Measurements from ENCODE around the gene ZNF750.

The ZNF750 gene

GRCh38 chr17:82807562-82807961 is 32.3 kb downstream of the ZNF750 start:
- TF ChIP-seq EZH2phosphoT487 (IDR thresholded peaks at IDR 0.05; ENCODE audit: low read depth) (no peak), CTCF (IDR thresholded peaks at IDR 0.05; ENCODE audit: low read depth, low read length) (no peak)
- H3K4me3 ChIP-seq (ENCODE audit: low read length): no peak overlapping the region
- peaks cover 13% of the 10 kb centered on the region for H3K36me3 ChIP-seq (replicated peaks; ENCODE audit: low read depth, low read length)

DNA sequence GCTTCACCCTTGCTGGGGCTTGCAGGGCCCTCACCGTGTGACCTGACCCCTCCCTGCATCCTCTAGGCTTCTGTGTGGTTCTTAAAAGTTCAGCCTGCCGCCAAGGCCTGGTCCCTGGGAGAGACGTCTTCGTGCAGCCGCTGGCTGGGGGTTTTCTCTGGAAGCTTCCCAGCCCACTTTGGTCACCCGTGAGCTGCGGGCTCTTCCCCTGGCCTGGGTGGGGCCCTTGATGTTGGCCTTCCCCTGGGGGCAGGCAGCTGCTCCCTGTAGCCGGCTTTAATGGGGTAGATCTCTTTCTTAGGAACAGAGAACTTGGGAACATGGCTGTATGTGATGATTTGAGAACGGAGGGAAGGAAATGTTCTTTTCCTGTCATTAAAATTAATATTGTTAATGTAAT is 32.7 kb downstream of the ZNF750 start:
- Histone ChIP-seq H3K4me1 (ENCODE audit: low read length) (no peaks in the 10 kb centered on the region), H3K9ac (ENCODE audit: low read length) (no peak overlapping the region), H3K4me2 (ENCODE audit: low read length) (no peak overlapping the region), H3K27ac (ENCODE audit: low read length) (no peak overlapping the region), H2AFZ (ENCODE audit: low read depth, low read length) (no peak overlapping the region), H3K27me3 (ENCODE audit: low read depth, low read length) (no peaks in the 10 kb centered on the region), H3K9me3 (ENCODE audit: insufficient read depth, low read length) (no peaks in the 10 kb centered on the region), H3K36me3 (replicated peaks; ENCODE audit: low read depth, low read length) (peaks cover 13% of the 10 kb centered on the region), H3K79me2 (ENCODE audit: low read length) (peaks cover 13% of the 10 kb centered on the region; the same call in 1 of the 2 replicates), H4K20me1 (ENCODE audit: insufficient read depth, low read length) (peaks cover 13% of the 10 kb centered on the region), H3K4me3 (ENCODE audit: low read length) (no peak overlapping the region)
- TF ChIP-seq EZH2phosphoT487 (IDR thresholded peaks at IDR 0.05; ENCODE audit: low read depth) (no peak), CTCF (IDR thresholded peaks at IDR 0.05; ENCODE audit: low read depth, low read length) (no peak)

More at GRCh38 chr17:82807562-82807961, 32.3 kb downstream of the ZNF750 start:
- Histone ChIP-seq H3K27ac (ENCODE audit: low read length) (no peak overlapping the region), H3K27me3 (ENCODE audit: low read depth, low read length) (no peaks in the 10 kb centered on the region), H3K4me1 (ENCODE audit: low read length) (no peaks in the 10 kb centered on the region), H3K9ac (ENCODE audit: low read length) (no peak overlapping the region), H3K79me2 (ENCODE audit: low read length) (peaks cover 10% of the 10 kb centered on the region; the same call in 1 of the 2 replicates), H2AFZ (ENCODE audit: low read depth, low read length) (no peak overlapping the region), H3K4me2 (ENCODE audit: low read length) (no peak overlapping the region), H3K9me3 (ENCODE audit: insufficient read depth, low read length) (no peaks in the 10 kb centered on the region), H4K20me1 (ENCODE audit: insufficient read depth, low read length) (peaks cover 9% of the 10 kb centered on the region)

GRCh38 chr17:82806645-82807044 is 33.2 kb downstream of the ZNF750 start:
- H3K27ac ChIP-seq (ENCODE audit: low read length): no peak overlapping the region
- no peaks in the 10 kb centered on the region for H3K4me1 ChIP-seq (ENCODE audit: low read length)
- H4K20me1 ChIP-seq (ENCODE audit: insufficient read depth, low read length): peaks cover 15% of the 10 kb centered on the region
- H3K36me3 ChIP-seq (replicated peaks; ENCODE audit: low read depth, low read length): peaks cover 13% of the 10 kb centered on the region
- TF ChIP-seq EZH2phosphoT487 (IDR thresholded peaks at IDR 0.05; ENCODE audit: low read depth) (no peak), CTCF (IDR thresholded peaks at IDR 0.05; ENCODE audit: low read depth, low read length) (no peak)
- peaks cover 18% of the 10 kb centered on the region; the same call in 1 of the 2 replicates for H3K79me2 ChIP-seq (ENCODE audit: low read length)
- H3K4me3 ChIP-seq (ENCODE audit: low read length): no peak overlapping the region
- H3K9me3 ChIP-seq (ENCODE audit: insufficient read depth, low read length): no peaks in the 10 kb centered on the region
- no peak overlapping the region for H3K9ac ChIP-seq (ENCODE audit: low read length)
- no peak overlapping the region for H3K4me2 ChIP-seq (ENCODE audit: low read length)
- H3K27me3 ChIP-seq (ENCODE audit: low read depth, low read length): no peaks in the 10 kb centered on the region
- no peak overlapping the region for H2AFZ ChIP-seq (ENCODE audit: low read depth, low read length)

- H4K20me1 ChIP-seq (ENCODE audit: insufficient read depth, low read length): peaks cover 15% of the 10 kb centered on the region
- no peak overlapping the region for H3K9ac ChIP-seq (ENCODE audit: low read length)
- no peak for TF ChIP-seq CTCF (IDR thresholded peaks at IDR 0.05; ENCODE audit: low read depth, low read length)
- no peak for TF ChIP-seq EZH2phosphoT487 (IDR thresholded peaks at IDR 0.05; ENCODE audit: low read depth)
- no peak overlapping the region for H3K4me2 ChIP-seq (ENCODE audit: low read length)
- H2AFZ ChIP-seq (ENCODE audit: low read depth, low read length): no peak overlapping the region
- H3K79me2 ChIP-seq (ENCODE audit: low read length): peaks cover 18% of the 10 kb centered on the region; the same call in 1 of the 2 replicates
- no peak overlapping the region for H3K27ac ChIP-seq (ENCODE audit: low read length)
- no peaks in the 10 kb centered on the region for H3K4me1 ChIP-seq (ENCODE audit: low read length)
- H3K4me3 ChIP-seq (ENCODE audit: low read length): no peak overlapping the region
- no peaks in the 10 kb centered on the region for H3K9me3 ChIP-seq (ENCODE audit: insufficient read depth, low read length)
- peaks cover 18% of the 10 kb centered on the region for H3K36me3 ChIP-seq (replicated peaks; ENCODE audit: low read depth, low read length)
- no peaks in the 10 kb centered on the region for H3K27me3 ChIP-seq (ENCODE audit: low read depth, low read length)
These were observed 34.0 kb downstream of the ZNF750 start for GRCh38 chr17:82805823-82806222.
